Embryonic facial prominence (tissue), 1 donor: Measurements from ENCODE around the gene ELL2.
"Not testable (repeated sequence)": the region's sequence is repeated elsewhere in the genome, so short reads cannot be mapped to it uniquely, and the experiment has no call there.

ENCODE experiments used
- DNase-seq: peaks from one replicate; pipeline ENCODE4 v3.0.0-alpha.2; 2016; ENCODE audit errors: extremely low spot score

The ELL2 gene

GRCh38 chr5:95880081-95880926 lies 81.3 kb downstream of the ELL2 start:
- DNase-seq = no peak

- no peak for DNase-seq
These were observed 82.0 kb downstream of the ELL2 start for GRCh38 chr5:95879661-95880060.

- no peak for DNase-seq
These were observed 83.0 kb downstream of the ELL2 start for GRCh38 chr5:95878417-95879323.

GRCh38 chr5:95876782-95877181 lies 84.9 kb downstream of the ELL2 start:
- DNase-seq = no peak

- no peak for DNase-seq
These were observed 87.4 kb downstream of the ELL2 start for GRCh38 chr5:95874246-95874645.

GRCh38 chr5:95873351-95873750 lies 88.3 kb downstream of the ELL2 start:
- DNase-seq = no peak

- DNase-seq = no peak
These were observed 89.0 kb downstream of the ELL2 start for GRCh38 chr5:95872346-95873268.

GRCh38 chr5:95871146-95871806 lies 90.4 kb downstream of the ELL2 start:
- no peak for DNase-seq

- DNase-seq = no peak
These were observed 91.5 kb downstream of the ELL2 start for GRCh38 chr5:95870105-95870672.

- not testable (repeated sequence) for DNase-seq
These were observed 92.3 kb downstream of the ELL2 start for GRCh38 chr5:95869173-95869855.

- DNase-seq = no peak
These were observed 93.5 kb downstream of the ELL2 start for GRCh38 chr5:95868136-95868535.

- no peak for DNase-seq
These were observed 95.1 kb downstream of the ELL2 start for GRCh38 chr5:95866435-95867040.

- no peak for DNase-seq
These were observed 96.6 kb downstream of the ELL2 start for GRCh38 chr5:95864944-95865504.

- DNase-seq = no peak
These were observed 97.2 kb downstream of the ELL2 start for GRCh38 chr5:95864456-95864855.

GRCh38 chr5:95863383-95863757 lies 98.3 kb downstream of the ELL2 start:
- DNase-seq = no peak

- no peak for DNase-seq
These were observed 98.8 kb downstream of the ELL2 start for GRCh38 chr5:95862671-95863382.

- no peak for DNase-seq
These were observed 99.6 kb downstream of the ELL2 start for GRCh38 chr5:95861864-95862561.

GRCh38 chr5:95861221-95861863 lies 100.3 kb downstream of the ELL2 start:
- DNase-seq = no peak
